SK-N-MC (cell line): ENCODE measurements around the gene UQCRC1.

ENCODE experiments used
- DNase-seq: peaks from one replicate; pipeline ENCODE4 v3.0.0-alpha.2; 2011; ENCODE audit warnings: low read depth, low spot score
- H3K27ac ChIP-seq: fragments of 200-600 bp; sonication (generic); 2 replicates; pipeline ENCODE4 v1.5.1; 2016; ENCODE audit warnings: mixed run types
- H3K36me3 ChIP-seq: fragments of 200-600 bp; sonication (generic); 2 replicates; pipeline ENCODE4 v1.6.1; 2017; ENCODE audit warnings: antibody characterized with exemption, low read length, mixed read lengths; ENCODE audit not compliant: insufficient read depth
- H3K4me3 ChIP-seq: fragments of 200-600 bp; sonication (generic); 2 replicates; pipeline ENCODE4 v1.5.1; 2016
- H3K9ac ChIP-seq: fragments of 200-600 bp; sonication (generic); 2 replicates; pipeline ENCODE4 v1.8.0; 2017; ENCODE audit warnings: mixed run types, mixed read lengths; ENCODE audit not compliant: insufficient read length
- H3K9me3 ChIP-seq: fragments of 200-600 bp; sonication (generic); 2 replicates; pipeline ENCODE4 v1.6.1; 2017; ENCODE audit warnings: low read depth, mild to moderate bottlenecking, antibody characterized with exemption, low read length, moderate library complexity, mixed read lengths
- EZH2 ChIP-seq: fragments of 200-600 bp; sonication (generic); IDR thresholded peaks from one replicate; pipeline ENCODE4 v1.6.1; 2017; ENCODE audit warnings: antibody characterized with exemption
- FOXP2 ChIP-seq: optimal IDR thresholded peaks from 2 replicates; pipeline ENCODE3; 2011; ENCODE audit warnings: mild to moderate bottlenecking, moderate library complexity; ENCODE audit not compliant: insufficient read depth; ENCODE audit errors: extremely low read length, control extremely low read depth
- POLR2AphosphoS5 ChIP-seq: IDR thresholded peaks from 2 replicates; pipeline ENCODE4 v1.6.1; 2012; ENCODE audit warnings: mild to moderate bottlenecking, low read depth, low read length, borderline replicate concordance

The UQCRC1 gene

DNA sequence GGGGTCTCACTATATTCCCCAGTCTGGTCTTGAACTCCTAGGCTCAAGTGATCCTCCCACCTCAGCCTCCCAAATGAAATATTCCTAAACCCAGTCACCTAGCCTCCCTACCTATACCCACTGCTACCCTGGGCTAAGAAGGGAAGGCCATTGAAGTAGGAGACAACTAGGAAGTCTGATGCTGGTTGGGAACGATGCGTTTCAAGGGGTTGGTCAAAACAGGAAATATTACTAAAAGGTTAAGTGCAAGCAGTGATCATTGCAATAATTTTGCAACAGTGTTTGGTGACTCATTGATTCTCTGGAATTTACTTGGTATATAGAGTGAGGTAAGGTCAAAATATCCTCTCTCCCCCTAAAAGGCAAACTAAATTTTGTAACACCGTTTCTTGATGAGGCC lies 4.6 kb upstream of the UQCRC1 start:
- no peaks in the 10 kb centered on the region for H3K9me3 ChIP-seq
- no peak overlapping the region for H3K27ac ChIP-seq
- H3K9ac ChIP-seq: no peak overlapping the region
- no peaks in the 10 kb centered on the region for H3K36me3 ChIP-seq
- no peak for DNase-seq
- no peak overlapping the region for H3K4me3 ChIP-seq
- no peak for TF ChIP-seq FOXP2
- no peak for TF ChIP-seq EZH2
- TF ChIP-seq POLR2AphosphoS5: no peak

DNA sequence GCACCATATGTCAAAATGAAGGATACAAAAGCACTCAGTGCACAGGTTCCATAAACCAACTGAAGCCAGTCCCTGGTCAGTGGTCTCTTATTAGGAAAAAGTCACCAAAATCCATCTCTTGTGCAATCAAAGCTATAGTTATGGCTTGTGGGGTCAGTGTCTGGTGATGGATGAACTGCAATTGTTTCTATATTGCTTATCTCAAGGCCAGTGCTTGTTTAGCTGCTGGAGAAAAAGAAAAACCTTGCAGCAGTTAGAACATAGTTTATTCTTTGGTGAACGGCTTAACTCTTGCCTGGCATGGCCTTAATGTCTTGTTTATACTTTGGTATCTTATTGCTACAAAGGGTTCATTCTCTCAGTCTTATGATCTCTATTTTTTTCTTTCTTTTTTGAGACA lies 2.9 kb upstream of the UQCRC1 start:
- H3K36me3 ChIP-seq: peaks cover 5% of the 10 kb centered on the region; the same call in 1 of the 2 replicates
- H3K4me3 ChIP-seq: no peak overlapping the region
- H3K9me3 ChIP-seq: no peaks in the 10 kb centered on the region
- no peak overlapping the region for H3K27ac ChIP-seq
- no peak for DNase-seq
- TF ChIP-seq FOXP2 (no peak), POLR2AphosphoS5 (no peak), EZH2 (no peak)
- H3K9ac ChIP-seq: no peak overlapping the region

DNA sequence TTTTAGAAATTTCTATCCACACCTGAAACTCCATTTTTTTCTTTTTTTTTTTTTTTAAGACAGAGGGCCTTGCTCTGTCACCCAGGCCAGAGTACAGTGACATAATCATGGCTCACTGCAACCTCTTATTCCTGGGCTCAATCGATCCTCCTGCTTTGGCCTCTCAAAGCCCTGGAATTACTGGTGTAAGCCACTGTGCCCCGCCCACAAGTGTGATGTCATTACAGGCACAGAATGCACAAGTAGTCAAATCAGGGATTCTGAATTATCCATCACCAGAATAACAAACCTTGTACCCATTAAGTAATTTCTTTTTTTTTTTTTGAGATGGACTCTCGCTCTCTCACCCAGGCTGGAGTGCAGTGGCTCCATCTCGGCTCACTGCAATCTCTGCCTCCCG lies 1.9 kb downstream of the UQCRC1 start:
- Histone ChIP-seq H3K4me3 (no peak overlapping the region), H3K9ac (no peak overlapping the region), H3K9me3 (no peaks in the 10 kb centered on the region), H3K27ac (no peak overlapping the region), H3K36me3 (peaks cover 26% of the 10 kb centered on the region; the same call in 1 of the 2 replicates)
- TF ChIP-seq FOXP2 (no peak), POLR2AphosphoS5 (no peak), EZH2 (no peak)
- no peak for DNase-seq

DNA sequence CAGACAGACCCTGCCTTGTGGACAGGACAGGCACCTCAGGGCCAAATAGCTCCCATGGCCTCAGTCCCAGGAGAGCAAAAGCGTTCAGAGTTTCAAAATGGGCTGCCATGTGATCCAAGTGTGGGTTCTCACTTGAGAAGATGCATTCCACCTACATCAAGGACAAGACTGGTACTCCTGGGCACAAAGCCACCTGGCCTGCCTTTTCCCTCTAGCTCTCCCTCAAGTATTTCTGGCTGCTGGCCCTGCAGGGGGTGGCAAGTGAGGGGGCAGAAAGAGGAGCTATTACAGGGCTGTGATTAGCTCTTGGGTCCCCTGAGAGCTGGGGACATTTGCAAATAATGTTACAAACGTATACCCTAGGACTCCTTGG lies 7.8 kb downstream of the UQCRC1 start:
- Histone ChIP-seq H3K36me3 (peaks cover 24% of the 10 kb centered on the region; the same call in 1 of the 2 replicates), H3K4me3 (no peak overlapping the region), H3K27ac (no peak overlapping the region), H3K9ac (no peak overlapping the region), H3K9me3 (no peaks in the 10 kb centered on the region)
- TF ChIP-seq FOXP2 (no peak), POLR2AphosphoS5 (no peak), EZH2 (no peak)
- no peak for DNase-seq

DNA sequence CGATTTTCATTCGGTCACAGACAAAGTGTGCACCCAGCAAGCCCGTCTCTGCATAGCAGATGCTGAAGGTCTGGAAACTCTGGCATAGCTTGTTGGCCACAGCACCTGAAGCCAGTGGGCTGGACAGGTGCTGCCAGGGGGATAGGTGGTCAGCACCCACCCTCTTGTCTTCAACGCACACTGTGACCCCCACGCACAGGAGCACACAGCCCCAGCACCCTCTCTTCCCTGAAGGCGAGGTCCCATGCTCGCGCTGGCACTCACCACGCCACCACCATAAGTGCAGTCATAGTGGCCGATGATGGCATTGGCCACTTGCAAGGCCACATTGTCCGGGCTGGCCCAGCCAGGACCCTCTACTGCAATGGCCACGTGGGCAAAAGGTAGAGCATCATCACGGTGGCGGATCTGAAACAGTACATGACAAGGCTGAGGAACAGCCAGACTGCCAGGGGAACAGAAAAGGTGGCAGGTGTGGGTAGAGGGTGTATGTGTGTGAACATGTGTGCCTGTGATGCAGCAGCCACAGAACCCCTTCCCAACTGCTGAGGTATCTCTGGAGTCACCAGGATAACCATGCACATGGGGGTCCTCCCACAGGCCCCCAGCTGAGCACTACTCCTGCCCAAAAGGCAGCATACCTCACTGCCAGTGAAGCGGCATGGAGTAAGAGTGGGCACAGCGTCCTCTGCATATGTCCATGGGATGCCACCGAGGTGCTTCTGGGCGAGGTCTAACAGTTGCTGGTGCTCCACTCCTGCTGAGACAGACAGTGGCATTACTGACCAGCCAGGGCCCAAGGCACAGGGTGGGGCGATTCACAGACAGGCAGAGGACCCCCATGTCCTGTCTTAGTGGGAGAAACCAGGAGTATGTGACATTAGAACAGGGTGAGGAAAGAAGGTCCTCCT lies 8.5 kb downstream of the UQCRC1 start:
- no peak for TF ChIP-seq POLR2AphosphoS5
- TF ChIP-seq EZH2: no peak
- no peak for TF ChIP-seq FOXP2
- Histone ChIP-seq H3K9ac (no peak overlapping the region), H3K36me3 (peaks cover 23% of the 10 kb centered on the region; the same call in 1 of the 2 replicates), H3K27ac (no peak overlapping the region), H3K9me3 (no peaks in the 10 kb centered on the region), H3K4me3 (no peak overlapping the region)
- no peak for DNase-seq

DNA sequence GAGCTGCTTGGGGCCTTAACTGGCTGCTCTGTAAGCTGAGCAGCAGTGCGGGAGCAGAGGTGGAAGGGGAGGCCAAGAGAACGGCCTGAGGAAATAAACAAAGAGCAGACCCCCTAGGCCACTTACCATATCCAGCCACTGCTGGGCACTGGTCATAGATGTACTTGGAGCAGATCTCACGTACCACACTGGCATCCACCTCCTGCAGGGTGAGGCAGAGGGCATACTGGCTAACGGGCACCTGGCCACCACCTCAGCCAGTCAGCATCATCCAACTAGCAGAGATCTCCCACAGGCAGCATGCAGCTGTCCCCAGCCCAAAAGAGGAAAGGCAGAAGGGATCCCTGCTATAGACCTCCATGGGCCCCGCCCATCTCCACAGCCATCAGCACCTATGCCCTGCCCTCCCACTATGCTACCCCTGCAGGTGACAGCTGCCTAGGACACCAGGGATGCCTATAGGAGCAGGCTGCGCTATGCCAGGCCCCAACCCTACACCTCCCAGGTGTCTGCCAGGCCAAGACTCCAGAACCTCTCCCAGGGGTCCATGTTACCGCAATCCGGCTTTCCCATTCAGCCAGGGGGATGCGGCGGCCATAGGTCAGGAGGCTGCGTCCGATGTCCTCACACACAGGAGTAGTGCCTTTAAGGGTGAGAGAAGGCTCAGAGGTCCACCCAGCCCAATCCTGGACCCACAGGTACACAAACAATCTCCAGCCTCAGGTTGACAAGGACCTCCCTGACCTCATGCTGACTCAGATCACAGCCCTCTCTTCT lies 9.7 kb downstream of the UQCRC1 start:
- Histone ChIP-seq H3K36me3 (peaks cover 10% of the 10 kb centered on the region; the same call in 1 of the 2 replicates), H3K9ac (no peak overlapping the region), H3K9me3 (no peaks in the 10 kb centered on the region), H3K27ac (no peak overlapping the region), H3K4me3 (no peak overlapping the region)
- TF ChIP-seq EZH2: no peak
- 0 out of 2 replicates have a peak, but pooled peaks have one; percentile 10 for TF ChIP-seq POLR2AphosphoS5
- no peak for DNase-seq

DNA sequence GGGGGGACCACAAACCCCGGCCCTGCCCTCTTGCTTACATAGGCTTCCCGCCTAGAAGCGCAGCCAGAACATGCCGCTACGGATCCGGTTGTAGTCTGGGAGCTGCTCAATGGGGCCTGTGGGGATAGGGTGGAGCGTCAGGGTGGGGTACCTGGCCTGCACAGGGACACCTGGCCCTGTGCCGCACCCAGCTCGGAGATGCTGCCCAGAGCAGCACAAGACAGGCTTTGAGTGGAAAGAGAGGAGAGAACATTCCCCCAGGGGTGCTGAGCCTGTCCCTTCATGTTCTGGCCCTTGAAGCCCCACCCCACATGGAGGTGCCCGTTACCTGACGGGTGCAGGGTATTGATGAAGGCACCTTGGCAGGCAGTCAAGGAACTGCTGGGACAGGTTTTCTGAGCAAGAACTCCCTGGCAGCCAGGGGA lies 10.4 kb downstream of the UQCRC1 start:
- no peak overlapping the region for H3K9ac ChIP-seq
- no peaks in the 10 kb centered on the region for H3K9me3 ChIP-seq
- TF ChIP-seq POLR2AphosphoS5: no peak
- no peak for TF ChIP-seq FOXP2
- TF ChIP-seq EZH2: no peak
- H3K4me3 ChIP-seq: no peak overlapping the region
- H3K36me3 ChIP-seq: peaks cover 4% of the 10 kb centered on the region; the same call in 1 of the 2 replicates
- DNase-seq: no peak
- peak overlapping the region; percentile 71 for H3K27ac ChIP-seq

DNA sequence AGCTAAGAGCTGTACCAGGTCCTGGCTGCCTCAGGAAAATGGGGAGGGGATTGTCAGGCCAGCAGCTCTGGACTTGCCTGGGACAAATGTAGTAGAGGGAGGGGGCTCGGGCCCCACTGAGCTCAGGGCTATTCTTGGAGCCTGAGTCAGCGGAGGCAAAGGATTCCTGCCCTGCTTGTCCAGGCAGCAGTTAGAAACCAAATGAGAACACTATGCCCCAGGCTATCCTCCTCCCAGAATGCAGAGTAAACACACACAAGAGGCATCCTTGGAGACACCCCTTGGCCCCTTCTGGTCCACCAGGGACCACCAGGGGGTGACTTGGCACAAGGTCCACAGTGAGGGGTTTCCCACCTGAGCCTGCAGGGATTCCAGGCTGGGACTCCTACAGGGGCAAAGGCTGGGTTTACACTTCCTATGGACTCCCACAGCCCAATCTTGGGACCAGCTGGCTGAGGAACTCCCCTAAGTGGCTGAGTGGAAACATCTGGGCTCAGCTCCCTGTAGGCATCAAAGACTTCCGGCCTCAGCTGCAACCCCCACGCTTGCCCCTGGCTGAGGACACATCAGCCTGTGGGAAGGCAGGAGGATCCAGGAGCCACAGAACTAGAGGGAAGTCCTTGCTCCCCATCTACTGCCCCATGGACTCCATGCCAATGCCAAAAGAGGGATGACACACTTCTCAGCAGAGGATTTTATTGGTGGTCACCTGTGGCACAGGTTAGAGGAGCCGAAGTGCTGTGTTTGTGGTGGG lies 10.9 kb downstream of the UQCRC1 start:
- Histone ChIP-seq H3K9me3 (no peaks in the 10 kb centered on the region), H3K9ac (no peak overlapping the region), H3K27ac (peak overlapping the region; percentile 71), H3K36me3 (peaks cover 4% of the 10 kb centered on the region; the same call in 1 of the 2 replicates), H3K4me3 (peak overlapping the region; percentile 14; the same call in 1 of the 2 replicates)
- TF ChIP-seq EZH2: no peak
- TF ChIP-seq POLR2AphosphoS5: no peak
- no peak for TF ChIP-seq FOXP2
- peak; percentile 24 for DNase-seq
